GM12878 (cell line): Measurements from ENCODE around the gene EPHA10. TPM values are rescaled to one million over a fixed set of nuclear protein-coding genes. Genes with fewer than 3 reads are reported as not detected.

ENCODE experiments used
- ATAC-seq: fragments of 200-7000 bp; cut with Tn5 transposase; 3 replicates; pipeline ENCODE4 v1.9.1; 2020; ENCODE audit warnings: mild to moderate bottlenecking, moderate library complexity
- BruUV-seq: library from RNA; stranded (reverse); fragments of 400-500 nt; replicated peaks from 2 replicates; lab custom pipeline; 2021; lab: Mats Ljungman, UMichigan
- CTCF ChIA-PET: fragments of 300-600 bp; sonication (Branson Sonifier 250); formaldehyde crosslinking; extraction: SDS; loops from one replicate; lab custom pipeline; 2021; ENCODE audit warnings: inconsistent platforms; lab: Yijun Ruan, JAX
- POLR2A ChIA-PET: fragments of 350-600 bp; formaldehyde crosslinking; extraction: SDS; loops from one replicate; lab custom pipeline; 2021; ENCODE audit warnings: inconsistent platforms; lab: Charles Lee
- RAD21 ChIA-PET: fragments of 300-600 bp; sonication (Branson Sonifier 250); formaldehyde crosslinking; loops from one replicate; lab custom pipeline; 2023; ENCODE audit warnings: antibody characterized with exemption; ENCODE audit not compliant: unreplicated experiment; lab: Charles Lee
- SMC1A ChIA-PET: fragments of 300-600 bp; sonication (Branson Sonifier 250); formaldehyde crosslinking; loops from one replicate; lab custom pipeline; 2023; ENCODE audit not compliant: unreplicated experiment, uncharacterized antibody; lab: Charles Lee
- DNase-seq: peaks from one replicate; pipeline ENCODE4 v3.0.0-alpha.2; 2011; ENCODE audit warnings: low read depth, low spot score
- FAIRE-seq: peaks from 3 replicates; lab custom pipeline; 2011; peaks lifted over from hg19 to GRCh38; lab: Jason Lieb, UNC
- H2AFZ ChIP-seq: 2 replicates; pipeline ENCODE4 v1.6.0; 2011; ENCODE audit warnings: low read depth, low read length, control low read depth; ENCODE audit not compliant: control insufficient read depth
- H3K27ac ChIP-seq: 2 replicates; pipeline ENCODE4 v1.5.1; 2011; ENCODE audit warnings: control low read depth; ENCODE audit not compliant: control insufficient read depth, insufficient read depth
- H3K27me3 ChIP-seq, 2 experiments: replicated peaks in 1 of 2; 2 replicates each; pipeline versions ENCODE4 v1.6.0 to v1.6.1; 2011; ENCODE audit warnings: low read length in 1 of 2; ENCODE audit not compliant: control insufficient read depth in 2 of 2, insufficient read depth in 2 of 2
- H3K36me3 ChIP-seq, 2 experiments: 2 replicates each; pipeline ENCODE4 v1.5.1; 2011; ENCODE audit warnings: low read length in 1 of 2; ENCODE audit not compliant: control insufficient read depth in 2 of 2, insufficient read depth in 2 of 2
- H3K4me1 ChIP-seq: 2 replicates; pipeline ENCODE4 v1.6.1; 2011; ENCODE audit warnings: mild to moderate bottlenecking, low read length, moderate library complexity, mixed read lengths; ENCODE audit not compliant: control insufficient read depth, insufficient read depth
- H3K4me2 ChIP-seq: 2 replicates; pipeline ENCODE4 v1.6.0; 2011; ENCODE audit warnings: control low read depth; ENCODE audit not compliant: control insufficient read depth, insufficient read depth
- H3K4me3 ChIP-seq: fragments of 200-600 bp; sonication (generic); 2 replicates; pipeline ENCODE4 v1.5.1; 2016
- H3K79me2 ChIP-seq: 2 replicates; pipeline ENCODE4 v1.6.0; 2011; ENCODE audit warnings: low read length; ENCODE audit not compliant: control insufficient read depth, insufficient read depth
- H3K9ac ChIP-seq: 2 replicates; pipeline ENCODE4 v1.8.0; 2011; ENCODE audit warnings: low read length, control low read depth, mixed read lengths; ENCODE audit not compliant: control insufficient read depth, insufficient read depth
- H3K9me3 ChIP-seq: replicated peaks from 3 replicates; pipeline ENCODE4 v1.5.1; 2011; ENCODE audit warnings: mild to moderate bottlenecking, low read length; ENCODE audit not compliant: control insufficient read depth, insufficient read depth
- H4K20me1 ChIP-seq: 2 replicates; pipeline ENCODE4 v1.6.0; 2011; ENCODE audit not compliant: control insufficient read depth, insufficient read depth
- BMI1 ChIP-seq: fragments of 450-650 bp; IDR thresholded peaks from 2 replicates; pipeline ENCODE4 v1.6.1; 2016; ENCODE audit warnings: mild to moderate bottlenecking, moderate library complexity, borderline replicate concordance
- CREM ChIP-seq: IDR thresholded peaks from 2 replicates; pipeline ENCODE4 v1.6.1; 2014; ENCODE audit warnings: antibody characterized with exemption, low read depth
- EED ChIP-seq: sonication (generic); IDR thresholded peaks from 2 replicates; pipeline ENCODE4 v1.6.1; 2016; ENCODE audit warnings: antibody characterized with exemption, low read depth
- ESRRA ChIP-seq: IDR thresholded peaks from 2 replicates; pipeline ENCODE4 v1.6.1; 2012; ENCODE audit warnings: mild to moderate bottlenecking, low read length, improper control_type of control experiment
- ETV6 ChIP-seq, 2 experiments: fragments of 450-650 bp in 1 of 2; IDR thresholded peaks in 1 of 2; conservative IDR thresholded peaks in 1 of 2; 2 replicates each; pipeline ENCODE4 v1.6.1; 2014; ENCODE audit warnings: antibody characterized with exemption in 1 of 2, borderline replicate concordance in 1 of 2, low read depth in 1 of 2, mild to moderate bottlenecking in 1 of 2, moderate library complexity in 1 of 2
- FOS ChIP-seq: IDR thresholded peaks from 3 replicates; pipeline ENCODE4 v1.6.1; 2011; ENCODE audit warnings: borderline replicate concordance; ENCODE audit not compliant: insufficient read length; ENCODE audit errors: extremely low read depth
- GABPA ChIP-seq: IDR thresholded peaks from 2 replicates; pipeline ENCODE4 v1.6.1; 2014; ENCODE audit warnings: antibody characterized with exemption, low read depth, mild to moderate bottlenecking, inconsistent platforms
- MXI1 ChIP-seq: fragments of 150-350 bp; IDR thresholded peaks from 2 replicates; pipeline ENCODE4 v1.6.1; 2011; ENCODE audit warnings: low read depth, mild to moderate bottlenecking, inconsistent platforms, low read length, improper control_type of control experiment
- NR2C2 ChIP-seq: IDR thresholded peaks from 2 replicates; pipeline ENCODE4 v1.6.1; 2011; ENCODE audit warnings: borderline replicate concordance, low read depth; ENCODE audit not compliant: control insufficient read depth, insufficient read length
- NR2F1 ChIP-seq: fragments of 450-650 bp; conservative IDR thresholded peaks from 2 replicates; pipeline ENCODE4 v1.6.1; 2017; ENCODE audit warnings: mild to moderate bottlenecking
- NRF1 ChIP-seq: conservative IDR thresholded peaks from 2 replicates; pipeline ENCODE4 v1.6.1; 2011; ENCODE audit warnings: mild to moderate bottlenecking, low read depth, low read length, improper control_type of control experiment
- POLR2A ChIP-seq: IDR thresholded peaks from 2 replicates; pipeline ENCODE4 v1.6.1; 2011; ENCODE audit warnings: low read depth, mild to moderate bottlenecking, low read length
- POLR2AphosphoS2 ChIP-seq: IDR thresholded peaks from 2 replicates; pipeline ENCODE4 v1.6.1; 2011; ENCODE audit warnings: low read depth, mild to moderate bottlenecking, low read length, improper control_type of control experiment, moderate library complexity
- RAD51 ChIP-seq: fragments of 450-650 bp; IDR thresholded peaks from 2 replicates; pipeline ENCODE4 v1.6.1; 2016; ENCODE audit warnings: moderate library complexity, mild to moderate bottlenecking, inconsistent platforms
- RBBP5 ChIP-seq: fragments of 200-600 bp; sonication (generic); conservative IDR thresholded peaks from 2 replicates; pipeline ENCODE4 v1.6.1; 2016
- RELA ChIP-seq: fragments of 450-650 bp; IDR thresholded peaks from 2 replicates; pipeline ENCODE4 v1.8.0; 2014; ENCODE audit warnings: borderline replicate concordance; ENCODE audit not compliant: partially characterized antibody
- RUNX3 ChIP-seq: IDR thresholded peaks from 2 replicates; pipeline ENCODE4 v1.6.1; 2012; ENCODE audit warnings: low read length, inconsistent platforms
- SP1 ChIP-seq: IDR thresholded peaks from one replicate; pipeline ENCODE4 v1.6.1; 2011; ENCODE audit warnings: low read depth, low read length
- STAT1 ChIP-seq: fragments of 450-650 bp; conservative IDR thresholded peaks from 2 replicates; pipeline ENCODE4 v1.6.1; 2014; ENCODE audit warnings: antibody characterized with exemption, mild to moderate bottlenecking
- SUZ12 ChIP-seq: fragments of 200-600 bp; sonication (generic); IDR thresholded peaks from one replicate; pipeline ENCODE4 v1.6.1; 2018; ENCODE audit warnings: antibody characterized with exemption, mild to moderate bottlenecking; ENCODE audit not compliant: unreplicated experiment
- ZNF24 ChIP-seq: fragments of 450-650 bp; IDR thresholded peaks from 2 replicates; pipeline ENCODE4 v1.6.1; 2017; ENCODE audit warnings: antibody characterized with exemption, mild to moderate bottlenecking
- WGBS: methylation state at CpG from one replicate; pipeline ENCODE4 v1.1.6; 2016; ENCODE audit warnings: low lambda C conversion rate; ENCODE audit not compliant: insufficient replicate concordance, insufficient coverage; ENCODE audit errors: missing lambda C conversion rate; 5-methylcytosine and 5-hydroxymethylcytosine counted together
- in situ Hi-C: fragments of 300-500 bp; cut with MboI; formaldehyde crosslinking; loops from 9 replicates; pipeline ENCODE4 v1.14.3; 2018; ENCODE audit warnings: mixed read lengths
- intact Hi-C: fragments of 100-400 bp; cut with micrococcal nuclease; formaldehyde crosslinking; loops from one replicate; pipeline ENCODE4 v1.14.2; 2022; ENCODE audit not compliant: unreplicated experiment
- polyA plus RNA-seq, 11 experiments: library from polyadenylated mRNA; depleted of rRNA in 4 of 11; unstranded in 6 of 11; stranded (reverse) in 5 of 11; fragments of >200 nt; fragmentation: Nextera tagmentation in 4 of 11; fragmentation: Illumina TruSeq in 1 of 11; extraction: Ambion mirVana in 4 of 11; extraction: Trizol in 1 of 11; gene quantifications; 1 replicate in 1 of 11; 2 replicates in 10 of 11; pipeline versions ENCODE4 v1.2.1 to v1.2.3, GENCODE V29; 2011 to 2016; ENCODE audit warnings: inconsistent platforms in 2 of 11, missing spikeins in 2 of 11, low read depth in 1 of 11
- total RNA-seq, 4 experiments: library from RNA; depleted of rRNA in 3 of 4; stranded (reverse); fragments of >200 nt in 3 of 4; fragmentation: Illumina TruSeq in 1 of 4; extraction: Trizol in 1 of 4; gene quantifications; 2 replicates each; pipeline versions ENCODE4 v1.2.1 to v1.2.3, GENCODE V29; 2013 to 2021

EPHA10 gene
- total and polyA plus RNA-seq, 10 of the 15 experiments (the other 5 are each of a cell fraction or from before 2014, with no cell fraction given), result 0.05 to 0.06 TPM; not detected in 8

- FAIRE-seq (no peak), DNase-seq (no peak), ATAC-seq (no peak)
- Histone ChIP-seq H3K36me3 (no peaks in the 10 kb centered on the region), H3K4me1 (no peaks in the 10 kb centered on the region), H4K20me1 (no peaks in the 10 kb centered on the region), H3K27ac (no peak overlapping the region), H3K9me3 (no peaks in the 10 kb centered on the region), H2AFZ (no peak overlapping the region), H3K79me2 (no peaks in the 10 kb centered on the region), H3K4me3 (no peak overlapping the region), H3K27me3 (peaks cover 0 to 3% of the 10 kb centered on the region in 2 experiments; a peak in 3 of 4 replicates), H3K4me2 (no peak overlapping the region), H3K9ac (no peak overlapping the region)
- TF ChIP-seq RUNX3, result no peak
- no peak for TF ChIP-seq ESRRA
- no peak for TF ChIP-seq ZNF24
- no peak for TF ChIP-seq SP1
- TF ChIP-seq RBBP5, result no peak
- WGBS, result 43% methylated on average over 14 of the region's 14 CpGs
- ChIA-PET SMC1A (no interaction called here), CTCF (interaction anchor here (1.3 kb wide), 1 partner anchor 16 kb away, joined by 3 read pairs; no protein-coding TSS in a partner anchor), POLR2A (no interaction called here), RAD21 (interaction anchor here (0.9 kb wide), 1 partner anchor 134 kb away, joined by 3 read pairs; the partner anchor contains the start of gene MTF1)
- intact Hi-C loops (no loop called here), in situ Hi-C loops (no loop called here)
- no TSS peak for BruUV-seq
Measured at GRCh38 chr1:37725851-37726613, 38.9 kb downstream of the EPHA10 start.

- Histone ChIP-seq H3K79me2 (no peaks in the 10 kb centered on the region), H2AFZ (no peak overlapping the region), H3K4me3 (no peak overlapping the region), H3K36me3 (no peaks in the 10 kb centered on the region), H3K9ac (no peak overlapping the region), H3K9me3 (no peaks in the 10 kb centered on the region), H3K27me3 (peaks cover 0 to 1% of the 10 kb centered on the region in 2 experiments; a peak in 1 of 4 replicates), H3K27ac (no peak overlapping the region), H4K20me1 (no peaks in the 10 kb centered on the region), H3K4me2 (no peak overlapping the region), H3K4me1 (no peaks in the 10 kb centered on the region)
- ChIA-PET SMC1A (interaction anchor here (0.6 to 1.1 kb wide), 2 partner anchors 44 to 290 kb away, joined by 3 read pairs; no protein-coding TSS in a partner anchor), POLR2A (interaction anchor here (0.6 kb wide), 1 partner anchor 137 kb away, joined by 3 read pairs; no protein-coding TSS in a partner anchor), RAD21 (no interaction called here), CTCF (no interaction called here)
- no peak for ATAC-seq
- BruUV-seq, result no TSS peak
- 47% methylated on average over 6 of the region's 6 CpGs for WGBS
- no peak for TF ChIP-seq STAT1
- no peak for TF ChIP-seq SUZ12
- no peak for TF ChIP-seq NR2C2
- TF ChIP-seq BMI1, result no peak
- no peak for TF ChIP-seq RAD51
- TF ChIP-seq POLR2AphosphoS2, result no peak
- TF ChIP-seq GABPA, result no peak
- no peak for TF ChIP-seq EED
- TF ChIP-seq POLR2A, result no peak
- TF ChIP-seq ETV6 (conservative IDR thresholded peaks at IDR 0.05 in 1 of 2, IDR thresholded peaks at IDR 0.05 in 1 of 2; ENCODE audit: borderline replicate concordance in 1 of 2, low read depth in 1 of 2), result no peak
- no peak for TF ChIP-seq NRF1
- TF ChIP-seq FOS, result no peak
- TF ChIP-seq NR2F1, result no peak
- TF ChIP-seq RELA, result no peak
- TF ChIP-seq CREM, result no peak
- no peak for TF ChIP-seq MXI1
- no peak for FAIRE-seq
- intact Hi-C loops (no loop called here), in situ Hi-C loops (no loop called here)
- DNase-seq, result no peak
Measured at GRCh38 chr1:37724575-37724974, 40.3 kb downstream of the EPHA10 start.
